T-helper 1 cell (primary cell): ENCODE results near the gene KCNT2.
"Not testable (repeated sequence)": the region's sequence is repeated elsewhere in the genome, so short reads cannot be mapped to it uniquely, and the experiment has no call there.

Source experiments
- DNase-seq, 5 donors: peaks; one replicate each; pipeline ENCODE4 v3.0.0-alpha.2; 2012 to 2020

Gene KCNT2

GRCh38 chr1:196305216-196305615 is 303.0 kb downstream of the KCNT2 start:
- no peak for DNase-seq

GRCh38 chr1:196302981-196303380 is 305.3 kb downstream of the KCNT2 start:
- DNase-seq = no peak

DNA sequence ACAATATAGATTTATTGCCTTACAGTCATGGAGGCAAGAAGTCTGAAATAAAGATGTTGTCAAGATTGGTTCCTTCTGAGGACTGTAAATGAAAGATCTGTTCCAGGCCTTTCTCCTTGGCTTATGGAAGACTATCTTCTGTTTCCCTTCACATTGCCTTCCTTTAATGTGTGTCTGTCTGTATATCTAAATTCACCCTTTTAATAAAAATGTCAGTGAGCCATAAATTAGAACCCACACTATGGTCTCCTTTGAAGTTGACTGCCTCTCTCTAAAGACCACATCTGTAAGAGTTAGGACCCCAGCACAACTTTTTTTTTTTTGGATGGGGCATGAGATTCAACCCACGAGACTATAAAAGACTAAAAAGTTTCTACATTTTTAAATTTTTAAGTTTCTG is 305.8 kb downstream of the KCNT2 start:
- DNase-seq = no peak

DNA sequence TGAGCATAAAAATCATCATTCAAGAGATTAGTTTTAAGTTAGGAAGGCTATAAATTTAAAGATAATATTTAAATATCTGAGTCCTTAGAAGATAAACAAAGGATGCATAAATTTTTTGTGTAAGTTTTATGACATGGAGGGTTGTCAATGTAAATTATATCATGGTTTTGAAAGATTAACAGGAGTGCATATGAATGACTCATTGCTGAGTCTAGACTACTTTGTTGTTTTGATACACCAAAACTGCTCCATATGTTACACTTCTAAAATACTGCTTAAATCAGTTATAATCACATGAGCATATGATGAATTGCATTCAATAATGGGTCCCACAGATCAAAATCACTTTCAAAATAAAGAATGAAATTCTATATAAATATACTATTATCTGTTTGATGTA is 312.5 kb downstream of the KCNT2 start:
- no peak for DNase-seq

DNA sequence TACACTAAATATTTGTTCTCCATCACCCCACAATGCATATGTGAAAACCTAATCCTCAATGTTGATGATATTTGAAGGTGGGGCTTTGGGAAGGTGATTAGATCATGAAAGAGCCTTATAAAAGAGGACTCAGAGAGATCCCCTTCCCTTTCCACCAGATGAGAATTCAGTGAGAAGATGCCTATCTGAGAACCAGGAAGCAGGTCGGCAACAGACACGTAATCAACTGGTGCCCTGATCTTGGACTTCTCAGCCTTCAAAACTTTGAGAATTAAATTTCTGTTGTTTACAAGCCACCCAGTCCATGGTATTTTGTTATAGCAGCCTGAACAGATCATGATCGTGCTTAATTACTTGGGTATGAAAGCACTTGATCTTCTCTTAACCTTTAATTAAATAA is 329.4 kb downstream of the KCNT2 start:
- DNase-seq = no peak

GRCh38 chr1:196277860-196278259 is 330.4 kb downstream of the KCNT2 start:
- no peak for DNase-seq

DNA sequence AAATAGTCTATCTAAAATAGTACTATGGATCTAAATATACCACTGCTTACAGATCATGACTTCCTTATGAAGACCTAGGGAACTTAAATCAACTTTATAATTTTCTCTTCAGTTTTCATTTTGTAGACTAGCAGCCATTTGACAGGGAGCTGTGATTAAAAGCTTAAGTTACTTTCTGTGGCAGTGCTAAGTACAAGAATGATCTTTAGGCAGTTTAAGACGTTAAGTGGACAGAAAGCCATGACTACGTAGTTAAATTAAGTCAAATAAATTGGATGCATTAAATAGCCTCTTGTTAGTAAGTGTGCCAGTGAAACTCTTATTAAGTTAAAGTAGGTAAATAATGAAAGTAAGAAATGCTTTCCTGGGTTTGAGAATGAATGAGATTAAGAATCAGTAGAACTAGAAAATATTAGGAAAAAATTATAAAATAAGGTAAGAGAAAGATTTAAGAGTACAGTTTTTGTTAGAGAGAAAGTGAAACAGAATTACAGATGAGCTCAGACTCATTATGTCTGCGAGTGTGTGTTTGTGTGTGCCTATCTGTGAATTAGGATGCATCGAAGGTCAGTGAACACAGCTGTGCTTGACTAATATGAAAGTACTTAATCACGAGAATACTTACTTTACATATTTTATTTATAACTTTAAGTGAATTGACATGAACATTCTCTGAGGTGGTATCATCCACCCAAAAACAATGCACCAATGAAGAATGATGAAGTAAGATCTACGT is 336.9 kb downstream of the KCNT2 start:
- no peak for DNase-seq

- DNase-seq = not testable (repeated sequence)
Measured at GRCh38 chr1:196263086-196263485, 345.2 kb downstream of the KCNT2 start.

- DNase-seq = no peak
Measured at GRCh38 chr1:196260270-196260669, 348.0 kb downstream of the KCNT2 start.

GRCh38 chr1:196259316-196259715 is 348.9 kb downstream of the KCNT2 start:
- DNase-seq = no peak

DNA sequence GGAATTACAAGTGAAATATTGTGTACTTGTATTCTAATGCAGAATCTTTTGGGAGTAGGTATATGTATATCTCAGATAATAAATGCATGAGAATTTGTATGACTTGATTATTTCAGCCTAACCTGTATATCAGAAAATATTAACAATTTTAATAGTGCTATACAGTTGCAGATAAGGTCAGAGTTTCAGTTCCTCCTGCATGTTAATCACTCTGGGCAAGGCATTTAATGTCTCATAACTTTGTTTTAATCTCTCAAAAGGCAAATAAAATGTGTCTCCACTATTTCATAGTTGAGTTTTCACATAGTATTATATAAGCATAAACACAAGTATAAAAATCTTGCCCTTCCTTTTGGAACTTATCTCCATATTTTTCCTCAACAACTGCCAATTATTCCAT is 352.5 kb downstream of the KCNT2 start:
- no peak for DNase-seq

- no peak for DNase-seq
Measured at GRCh38 chr1:196229546-196229945, 378.7 kb downstream of the KCNT2 start.

DNA sequence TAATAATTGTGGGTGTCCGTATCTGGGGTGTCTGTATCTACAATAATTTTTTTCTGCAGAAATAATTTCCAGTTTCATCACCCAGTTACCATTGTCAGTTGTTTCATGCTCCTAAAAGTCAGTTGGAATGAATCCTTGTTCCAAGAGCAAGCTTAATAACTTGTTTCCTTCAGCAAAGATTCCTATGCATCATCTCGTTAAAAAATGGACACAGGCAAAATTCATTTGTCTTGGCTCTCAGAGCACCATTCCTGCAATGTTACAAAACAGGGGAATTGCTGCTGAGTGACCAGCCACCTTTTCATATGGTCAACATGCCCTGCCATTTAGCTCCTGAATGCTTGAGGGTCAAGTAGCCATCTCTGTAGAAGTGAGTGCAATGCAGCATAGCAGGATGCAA is 393.4 kb downstream of the KCNT2 start:
- no peak for DNase-seq

GRCh38 chr1:196209983-196210382 is 398.3 kb downstream of the KCNT2 start:
- DNase-seq = no peak

- DNase-seq = no peak
Measured at GRCh38 chr1:196209265-196209664, 399.0 kb downstream of the KCNT2 start.

DNA sequence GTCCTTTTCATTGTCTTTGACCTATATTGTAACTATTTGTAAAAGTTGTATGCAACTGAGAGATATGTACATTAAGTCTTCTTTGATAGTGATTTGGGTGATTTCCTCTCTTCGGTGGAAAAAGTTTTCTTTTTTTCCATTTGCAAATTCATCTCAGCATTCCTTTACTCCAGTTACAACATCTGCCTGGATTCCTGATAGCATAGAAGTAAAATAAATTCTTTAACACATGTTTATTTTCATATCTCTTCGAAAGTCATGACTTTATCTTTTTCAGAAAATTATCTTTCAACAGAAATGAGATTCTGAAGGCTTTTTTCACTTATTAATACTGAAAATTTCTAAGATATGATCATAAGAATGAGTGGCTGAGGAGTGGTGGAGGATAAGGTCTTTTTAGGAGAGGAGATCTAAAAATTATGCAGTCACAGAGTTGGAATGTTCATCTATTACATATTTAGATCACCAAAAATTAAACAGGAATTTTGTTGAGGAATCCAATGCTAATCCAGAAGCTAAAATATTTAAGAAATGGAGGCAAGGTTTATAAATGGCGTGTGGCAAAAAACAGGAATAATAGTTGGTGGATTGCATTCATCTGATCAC is 400.5 kb downstream of the KCNT2 start:
- no peak for DNase-seq

DNA sequence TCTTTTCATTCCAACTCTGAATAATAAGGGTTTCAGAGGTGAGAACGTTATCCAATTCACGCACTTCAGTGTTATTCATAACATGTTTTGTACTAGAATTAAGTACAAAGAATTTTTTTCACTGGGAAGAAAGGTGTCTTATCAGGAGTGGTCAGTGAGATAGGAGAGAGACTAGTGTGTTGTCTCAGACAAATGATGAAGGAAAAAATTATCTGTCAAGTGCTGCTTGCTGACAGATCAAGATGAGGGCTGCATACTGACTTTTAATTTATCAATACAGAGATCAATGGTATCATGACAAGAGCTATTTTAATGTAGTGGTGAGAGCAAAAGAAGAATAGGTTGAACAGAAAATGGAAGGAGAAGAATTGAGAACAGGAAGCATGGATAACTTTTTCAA is 402.4 kb downstream of the KCNT2 start:
- no peak for DNase-seq

DNA sequence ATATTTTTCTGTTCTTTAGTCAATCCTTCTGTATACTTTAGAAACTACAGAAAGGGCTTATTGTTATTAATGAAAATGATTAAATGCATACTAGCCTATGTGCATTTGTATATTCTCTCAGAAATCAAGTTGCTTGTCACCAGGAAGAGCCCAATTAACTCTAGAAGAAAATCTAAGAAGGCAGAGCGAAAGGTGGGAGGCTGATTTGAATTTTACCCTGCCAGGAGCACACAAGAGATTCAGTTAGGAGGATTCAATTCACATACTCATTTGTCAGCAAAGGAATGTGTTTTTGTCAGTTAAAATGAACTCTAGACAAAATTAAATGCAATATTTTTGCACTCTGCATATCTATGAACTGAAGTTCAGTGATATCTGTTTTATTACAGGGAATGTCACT is 411.8 kb downstream of the KCNT2 start:
- DNase-seq = no peak

- no peak for DNase-seq
Measured at GRCh38 chr1:196193896-196194559, 414.2 kb downstream of the KCNT2 start.

DNA sequence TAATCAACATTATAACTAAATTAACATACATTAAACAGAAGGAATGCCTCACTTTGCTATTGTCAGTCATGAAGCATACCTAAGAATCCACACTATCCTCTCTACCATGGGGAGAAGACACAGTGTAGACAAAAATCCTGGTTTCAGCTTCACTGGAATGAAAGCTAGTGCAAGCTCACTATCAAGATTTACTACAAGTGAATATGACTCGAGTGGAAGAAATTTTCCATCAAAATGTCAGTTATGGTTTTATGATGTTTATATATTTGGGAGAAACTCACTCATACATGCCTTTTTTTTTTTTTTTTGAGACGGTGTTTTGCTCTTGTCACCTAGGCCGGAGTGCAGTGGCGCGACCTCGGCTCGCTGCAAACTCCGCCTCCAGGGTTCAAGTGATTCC is 424.3 kb downstream of the KCNT2 start:
- no peak for DNase-seq

DNA sequence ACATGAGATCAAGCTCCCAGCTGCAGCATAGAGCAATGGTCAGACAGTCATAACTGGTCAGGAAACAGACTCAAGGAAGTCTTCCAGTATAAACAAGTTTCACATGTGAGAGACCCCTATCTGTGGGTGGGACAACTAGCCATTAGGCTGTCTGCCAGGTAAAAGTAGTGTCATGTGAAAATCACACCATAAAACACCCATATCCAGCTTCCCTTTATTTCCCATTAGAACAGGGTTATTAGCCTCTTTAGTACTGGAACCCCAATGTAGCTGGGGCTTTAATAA is 426.7 kb downstream of the KCNT2 start:
- no peak for DNase-seq

GRCh38 chr1:196180847-196181593 is 427.2 kb downstream of the KCNT2 start:
- DNase-seq = no peak

DNA sequence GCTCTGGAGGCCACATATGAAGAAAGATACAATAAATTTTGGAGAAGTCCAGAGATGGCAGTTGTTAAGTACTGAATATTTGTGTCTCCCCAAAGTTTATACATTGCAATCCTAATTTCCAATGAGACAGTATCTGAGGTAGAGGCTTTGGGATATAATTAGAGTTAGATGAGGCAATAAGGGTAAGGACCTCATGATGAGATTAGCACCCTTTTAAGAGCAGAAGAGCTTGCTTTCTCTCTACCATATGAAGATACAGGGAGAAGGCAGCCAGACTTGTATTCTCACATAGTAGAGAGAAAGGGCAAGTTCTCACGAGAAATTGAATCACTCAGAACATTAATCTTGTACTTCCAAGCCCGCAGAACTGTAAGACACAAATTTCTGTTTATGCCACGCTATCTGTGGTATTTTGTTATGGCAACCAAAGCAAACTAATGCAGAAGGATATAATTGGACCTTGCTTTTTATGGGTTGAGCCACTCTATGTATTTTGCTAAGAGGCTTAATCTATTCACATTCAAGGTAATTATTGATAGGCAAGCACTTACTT is 430.1 kb downstream of the KCNT2 start:
- DNase-seq = no peak
